HEK293 (cell line): ENCODE data around the gene COL17A1.

ENCODE experiments used
- CTCF ChIP-seq: fragments of 450-650 bp; formaldehyde crosslinking; IDR thresholded peaks from 2 replicates; pipeline ENCODE4 v1.5.1; 2016; ENCODE audit warnings: missing biosample characterization, missing genetic modification characterization
- HOXA7 ChIP-seq: sonication (generic); formaldehyde crosslinking; IDR thresholded peaks from 2 replicates; pipeline ENCODE4 v1.8.1; 2022; ENCODE audit warnings: missing genetic modification reagents, borderline replicate concordance
- MZF1 ChIP-seq: fragments of 450-650 bp; formaldehyde crosslinking; IDR thresholded peaks from 2 replicates; pipeline ENCODE4 v1.5.1; 2017; ENCODE audit warnings: missing biosample characterization, missing genetic modification characterization, borderline replicate concordance
- PATZ1 ChIP-seq: fragments of 450-650 bp; formaldehyde crosslinking; IDR thresholded peaks from 2 replicates; pipeline ENCODE4 v1.5.1; 2016; ENCODE audit warnings: missing biosample characterization, missing genetic modification characterization
- ZNF140 ChIP-seq: fragments of 450-650 bp; formaldehyde crosslinking; IDR thresholded peaks from 2 replicates; pipeline ENCODE4 v1.5.1; 2016; ENCODE audit warnings: missing biosample characterization, missing genetic modification characterization
- ZNF174 ChIP-seq: fragments of 450-650 bp; formaldehyde crosslinking; IDR thresholded peaks from 2 replicates; pipeline ENCODE4 v1.5.0; 2017; ENCODE audit warnings: missing biosample characterization, mild to moderate bottlenecking, missing genetic modification characterization
- ZNF544 ChIP-seq: fragments of 450-650 bp; formaldehyde crosslinking; IDR thresholded peaks from 2 replicates; pipeline ENCODE4 v1.5.0; 2017; ENCODE audit warnings: missing biosample characterization, missing genetic modification characterization
- ZNF600 ChIP-seq: fragments of 450-650 bp; formaldehyde crosslinking; IDR thresholded peaks from 2 replicates; pipeline ENCODE4 v1.5.1; 2016; ENCODE audit warnings: missing biosample characterization, missing genetic modification characterization
- ZNF645 ChIP-seq: fragments of 450-650 bp; formaldehyde crosslinking; IDR thresholded peaks from 2 replicates; pipeline ENCODE4; 2016; ENCODE audit warnings: missing biosample characterization, missing genetic modification characterization
- ZNF792 ChIP-seq: fragments of 450-650 bp; formaldehyde crosslinking; IDR thresholded peaks from 2 replicates; pipeline ENCODE4 v1.5.1; 2016; ENCODE audit warnings: missing biosample characterization, missing genetic modification characterization
- TF ChIP-seq, protein P1 (sequence below): fragments of 450-650 bp; formaldehyde crosslinking; IDR thresholded peaks from 2 replicates; pipeline ENCODE4 v1.5.1; 2016; ENCODE audit warnings: missing biosample characterization, missing genetic modification characterization

GRCh38 chr10:104066945-104067344, 18.7 kb downstream of the COL17A1 start:
- no peak for TF ChIP-seq HOXA7 (CRISPR knock-in tag)
- TF ChIP-seq ZNF140 (tag by site-specific recombination): no peak
- no peak for TF ChIP-seq CTCF (tag by site-specific recombination)
- no peak for TF ChIP-seq ZNF174
- no peak for TF ChIP-seq PATZ1
- no peak for TF ChIP-seq ZNF792
- TF ChIP-seq ZNF600 (tag by site-specific recombination): no peak
- no peak for TF ChIP-seq ZNF544 (tag by site-specific recombination)
- no peak for TF ChIP-seq MZF1 (tag by site-specific recombination)
- TF ChIP-seq, protein P1, sequence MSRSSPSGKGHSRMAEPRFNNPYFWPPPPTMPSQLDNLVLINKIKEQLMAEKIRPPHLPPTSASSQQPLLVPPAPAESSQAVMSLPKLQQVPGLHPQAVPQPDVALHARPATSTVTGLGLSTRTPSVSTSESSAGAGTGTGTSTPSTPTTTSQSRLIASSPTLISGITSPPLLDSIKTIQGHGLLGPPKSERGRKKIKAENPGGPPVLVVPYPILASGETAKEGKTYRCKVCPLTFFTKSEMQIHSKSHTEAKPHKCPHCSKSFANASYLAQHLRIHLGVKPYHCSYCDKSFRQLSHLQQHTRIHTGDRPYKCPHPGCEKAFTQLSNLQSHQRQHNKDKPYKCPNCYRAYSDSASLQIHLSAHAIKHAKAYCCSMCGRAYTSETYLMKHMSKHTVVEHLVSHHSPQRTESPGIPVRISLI (tag by site-specific recombination): no peak
- TF ChIP-seq ZNF645 (tag by site-specific recombination): no peak
